GM12878 (cell line): ENCODE measurements around the gene PAK2.

Source experiments
- BACH1 ChIP-seq: fragments of 450-650 bp; IDR thresholded peaks from 2 replicates; pipeline ENCODE4 v1.6.1; 2017; ENCODE audit warnings: mild to moderate bottlenecking, borderline replicate concordance
- TAF1 ChIP-seq: IDR thresholded peaks from 2 replicates; pipeline ENCODE4 v1.6.1; 2011; ENCODE audit warnings: mild to moderate bottlenecking, low read depth, low read length, borderline replicate concordance
- TCF12 ChIP-seq: IDR thresholded peaks from 2 replicates; pipeline ENCODE4 v1.6.1; 2011; ENCODE audit warnings: low read depth, mild to moderate bottlenecking, low read length
- TF ChIP-seq, protein P1 (sequence below): IDR thresholded peaks from 2 replicates; pipeline ENCODE4 v1.6.1; 2011; ENCODE audit warnings: borderline replicate concordance, low read depth, mild to moderate bottlenecking, moderate library complexity, mixed read lengths, low read length; ENCODE audit not compliant: insufficient read depth; ENCODE audit errors: extremely low read length

DNA sequence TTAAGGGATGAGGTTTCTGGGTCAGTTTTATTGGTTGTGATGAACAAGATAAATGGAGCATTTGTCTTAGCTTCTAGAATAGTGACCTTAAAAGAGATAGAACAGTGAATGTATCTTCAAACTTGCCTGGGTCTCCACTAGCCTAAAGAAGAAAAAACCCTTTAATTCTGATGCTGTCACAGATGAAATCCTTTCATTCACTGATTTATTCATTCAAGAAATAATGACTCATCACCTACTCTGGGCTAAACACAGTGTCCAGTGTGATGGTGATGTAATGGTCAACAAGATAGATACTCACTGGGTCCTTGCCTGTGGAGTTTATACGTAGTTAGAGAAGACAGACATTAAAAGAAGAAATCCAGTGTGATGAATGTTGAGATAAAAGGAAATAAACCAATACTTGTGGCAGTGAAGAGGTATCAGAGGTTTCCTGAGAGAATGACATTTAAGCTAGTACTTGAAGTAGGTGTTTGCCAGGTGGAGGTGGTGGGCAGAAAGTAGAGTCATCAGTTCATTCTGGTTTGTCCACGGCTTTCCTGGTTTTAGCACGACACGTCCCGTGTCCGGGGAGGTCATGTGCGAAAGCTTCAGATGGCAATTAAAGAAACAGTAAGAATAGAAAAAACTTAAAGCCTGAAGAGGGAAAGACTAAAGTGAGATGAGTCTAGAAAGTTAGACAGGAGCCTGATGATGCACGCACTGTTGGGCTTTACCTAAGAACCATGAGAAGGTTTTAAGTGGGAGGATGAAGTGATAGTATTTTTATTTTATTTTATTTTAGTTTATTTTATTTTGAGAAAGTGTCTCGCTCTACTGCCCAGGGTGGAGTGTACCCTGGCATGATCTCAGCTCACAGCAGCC, 18.5 kb downstream of the PAK2 start:
- TF ChIP-seq BACH1 (no peak), TCF12 (no peak), TAF1 (no peak)
- TF ChIP-seq, protein P1, sequence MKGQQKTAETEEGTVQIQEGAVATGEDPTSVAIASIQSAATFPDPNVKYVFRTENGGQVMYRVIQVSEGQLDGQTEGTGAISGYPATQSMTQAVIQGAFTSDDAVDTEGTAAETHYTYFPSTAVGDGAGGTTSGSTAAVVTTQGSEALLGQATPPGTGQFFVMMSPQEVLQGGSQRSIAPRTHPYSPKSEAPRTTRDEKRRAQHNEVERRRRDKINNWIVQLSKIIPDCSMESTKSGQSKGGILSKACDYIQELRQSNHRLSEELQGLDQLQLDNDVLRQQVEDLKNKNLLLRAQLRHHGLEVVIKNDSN: no peak
